HCT116 (cell line): Measurements from ENCODE around the gene YARS2. TPM values are rescaled to one million over a fixed set of nuclear protein-coding genes. Genes with fewer than 3 reads are reported as not detected.

Source experiments
- ATAC-seq: fragments of 200-7000 bp; cut with Tn5 transposase; 2 replicates; pipeline ENCODE4 v1.9.1; 2020; ENCODE audit warnings: mild to moderate bottlenecking, moderate library complexity
- BruUV-seq: library from RNA; stranded (reverse); fragments of 400-500 nt; replicated peaks from 2 replicates; lab custom pipeline; 2021; lab: Mats Ljungman, UMichigan
- CTCF ChIA-PET: fragments of 300-600 bp; sonication (Branson Sonifier 250); formaldehyde crosslinking; loops from one replicate; lab custom pipeline; 2021; ENCODE audit warnings: antibody characterized with exemption; lab: Charles Lee
- POLR2A ChIA-PET: fragments of 300-600, 350-600 bp; sonication (Branson Sonifier 250); formaldehyde crosslinking; loops from one replicate; lab custom pipeline; 2021; ENCODE audit warnings: antibody characterized with exemption; lab: Charles Lee
- RAD21 ChIA-PET, 2 experiments: fragments of 300-600 bp; sonication (Branson Sonifier 250); formaldehyde crosslinking; loops; one replicate each; lab custom pipeline; 2023; ENCODE audit warnings: low total read pairs in 2 of 2; ENCODE audit not compliant: uncharacterized antibody in 2 of 2, unreplicated experiment in 2 of 2, low non-redundant PET in 1 of 2; lab: Charles Lee
- DNase-seq: peaks from one replicate; pipeline ENCODE4 v3.0.0-alpha.2; 2010; ENCODE audit warnings: low read depth, low spot score
- H2AFZ ChIP-seq: fragments of 200-600 bp; shearing (Covaris generic), sonication (generic); 2 replicates; pipeline ENCODE4 v1.6.1; 2017; ENCODE audit warnings: low read depth, mixed run types, mixed read lengths, antibody characterized with exemption, low read length; ENCODE audit not compliant: poor library complexity, severe bottlenecking
- H3K27ac ChIP-seq: 2 replicates; pipeline ENCODE4 v1.5.1; 2012; ENCODE audit warnings: low read depth, low read length
- H3K27me3 ChIP-seq: fragments of 200-600 bp; sonication (generic); 2 replicates; pipeline ENCODE4 v1.6.1; 2016; ENCODE audit warnings: mixed run types, low read length, mixed read lengths; ENCODE audit not compliant: insufficient read depth
- H3K36me3 ChIP-seq, 2 experiments: fragments of 200-500 bp in 1 of 2; fragments of 200-600 bp in 1 of 2; sonication (Bioruptor generic) in 1 of 2; sonication (generic) in 1 of 2; 2 replicates each; pipeline versions ENCODE4 v1.5.1 to v1.6.1; 2014 to 2016; ENCODE audit warnings: low read length in 2 of 2, inconsistent platforms in 1 of 2, mixed read lengths in 1 of 2, mixed run types in 1 of 2; ENCODE audit not compliant: insufficient read depth in 2 of 2, control insufficient read depth in 1 of 2
- H3K4me1 ChIP-seq, 2 experiments: fragments of 200-600 bp in 1 of 2; sonication (generic) in 1 of 2; 2 replicates each; pipeline versions ENCODE4 v1.5.1 to v1.6.1; 2012 to 2017; ENCODE audit warnings: low read length in 2 of 2, inconsistent platforms in 1 of 2, mild to moderate bottlenecking in 1 of 2, mixed read lengths in 1 of 2, mixed run types in 1 of 2, moderate library complexity in 1 of 2; ENCODE audit not compliant: insufficient read depth in 2 of 2, control insufficient read depth in 1 of 2
- H3K4me2 ChIP-seq: fragments of 200-600 bp; sonication (generic); 2 replicates; pipeline ENCODE4 v1.6.1; 2017; ENCODE audit warnings: mixed run types, low read length, mixed read lengths
- H3K4me3 ChIP-seq, 2 experiments: fragments of 200-600 bp in 1 of 2; sonication (generic) in 1 of 2; replicated peaks in 1 of 2; 2 replicates each; pipeline ENCODE4 v1.5.1; 2011 to 2016; ENCODE audit warnings: low read length in 2 of 2, control low read depth in 1 of 2, low read depth in 1 of 2, mild to moderate bottlenecking in 1 of 2, mixed read lengths in 1 of 2, mixed run types in 1 of 2
- H3K79me2 ChIP-seq: fragments of 200-600 bp; sonication (generic); 2 replicates; pipeline ENCODE4 v1.6.1; 2017; ENCODE audit warnings: mild to moderate bottlenecking, mixed run types, low read length, moderate library complexity, mixed read lengths; ENCODE audit not compliant: insufficient read depth
- H3K9ac ChIP-seq: fragments of 200-600 bp; sonication (generic); 2 replicates; pipeline ENCODE4 v1.6.1; 2016; ENCODE audit warnings: low read length, mixed read lengths
- H3K9me2 ChIP-seq: fragments of 200-600 bp; sonication (generic), shearing (Covaris generic); 2 replicates; pipeline ENCODE4 v1.6.1; 2017; ENCODE audit warnings: mixed run types, mild to moderate bottlenecking, moderate library complexity; ENCODE audit not compliant: insufficient read depth
- H3K9me3 ChIP-seq, 2 experiments: fragments of 200-500 bp in 1 of 2; fragments of 200-600 bp in 1 of 2; sonication (Bioruptor generic) in 1 of 2; sonication (generic) in 1 of 2; 2 replicates each; pipeline ENCODE4 v1.6.1; 2014 to 2017; ENCODE audit warnings: low read length in 2 of 2, mixed read lengths in 2 of 2, inconsistent platforms in 1 of 2, low read depth in 1 of 2, mild to moderate bottlenecking in 1 of 2, mixed run types in 1 of 2, moderate library complexity in 1 of 2; ENCODE audit not compliant: control insufficient read depth in 1 of 2, insufficient read depth in 1 of 2
- H4K20me1 ChIP-seq: fragments of 200-600 bp; sonication (generic), shearing (Covaris generic); 2 replicates; pipeline ENCODE4 v1.6.1; 2017; ENCODE audit warnings: mixed run types, mild to moderate bottlenecking, moderate library complexity; ENCODE audit not compliant: insufficient read depth
- CBX3 ChIP-seq: IDR thresholded peaks from 2 replicates; pipeline ENCODE4 v1.6.1; 2012; ENCODE audit warnings: low read depth
- CEBPB ChIP-seq: IDR thresholded peaks from 2 replicates; pipeline ENCODE4 v1.6.1; 2012; ENCODE audit warnings: low read depth
- EZH2 ChIP-seq: fragments of 200-600 bp; sonication (generic); IDR thresholded peaks from 2 replicates; pipeline ENCODE4 v1.6.1; 2017; ENCODE audit warnings: antibody characterized with exemption, mixed run types
- JUND ChIP-seq: IDR thresholded peaks from 2 replicates; pipeline ENCODE4 v1.6.1; 2012
- POLR2A ChIP-seq: IDR thresholded peaks from 2 replicates; pipeline ENCODE4 v1.7.0; 2011; ENCODE audit warnings: borderline replicate concordance; ENCODE audit not compliant: insufficient read depth, insufficient read length; ENCODE audit errors: extremely low read depth
- RAD21 ChIP-seq: IDR thresholded peaks from 2 replicates; pipeline ENCODE4 v1.6.1; 2012; ENCODE audit warnings: low read depth, mild to moderate bottlenecking
- YY1 ChIP-seq: IDR thresholded peaks from 2 replicates; pipeline ENCODE4 v1.6.1; 2011; ENCODE audit warnings: low read length, low read depth, moderate library complexity, mild to moderate bottlenecking; ENCODE audit not compliant: insufficient replicate concordance; ENCODE audit errors: extremely low read depth
- ZFX ChIP-seq: fragments of 450-650 bp; IDR thresholded peaks from 2 replicates; pipeline ENCODE4 v1.6.1; 2017
- intact Hi-C: fragments of 100-400 bp; cut with micrococcal nuclease; formaldehyde crosslinking; loops from 2 replicates; pipeline ENCODE4 v1.10.0; 2022
- total RNA-seq: library from RNA; stranded (reverse); gene quantifications from one replicate; pipeline ENCODE4 v1.2.1, GENCODE V29; 2021; ENCODE audit not compliant: unreplicated experiment
- TF ChIP-seq, protein P1 (sequence below): IDR thresholded peaks from 2 replicates; pipeline ENCODE4 v1.6.1; 2012
- TF ChIP-seq, protein P2 (sequence below): IDR thresholded peaks from 2 replicates; pipeline ENCODE4 v1.6.1; 2012; ENCODE audit warnings: low read depth
- TF ChIP-seq, protein P3 (sequence below): IDR thresholded peaks from 2 replicates; pipeline ENCODE4 v1.6.1; 2011; ENCODE audit warnings: mild to moderate bottlenecking, low read length, moderate library complexity; ENCODE audit not compliant: insufficient replicate concordance; ENCODE audit errors: extremely low read depth
- TF ChIP-seq, protein P4 (sequence below): IDR thresholded peaks from 2 replicates; pipeline ENCODE4 v1.6.1; 2012

YARS2 gene
- total RNA-seq, 1 experiment from 2014 or later = 26.7 TPM

DNA sequence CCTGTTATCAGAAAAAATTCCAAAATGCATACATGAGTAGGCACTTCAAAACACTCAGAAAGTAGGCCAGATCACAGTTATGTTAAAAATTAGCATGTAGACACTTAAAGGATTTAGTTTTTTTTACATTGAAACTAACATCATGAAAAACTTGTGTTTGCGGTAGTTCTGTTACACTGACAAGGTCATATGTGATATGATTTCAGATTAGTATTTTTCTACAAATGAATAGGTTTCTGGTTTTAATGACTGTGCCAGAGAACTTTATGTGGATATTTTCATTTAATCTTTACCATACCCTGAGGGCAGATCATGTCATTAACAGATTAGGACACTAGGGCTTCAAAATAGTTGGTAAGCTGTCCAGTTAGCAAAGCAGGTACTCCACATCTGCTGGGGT is 20.7 kb downstream of the YARS2 start:
- RAD21 ChIA-PET = no interaction called here
- Histone ChIP-seq H2AFZ (no peak overlapping the region), H3K9me3 (no peaks in the 10 kb centered on the region), H3K36me3 (peaks cover 33 to 46% of the 10 kb centered on the region in 2 experiments; a peak in 3 of 4 replicates), H3K27ac (no peak overlapping the region), H3K4me2 (no peak overlapping the region), H3K27me3 (no peaks in the 10 kb centered on the region), H3K4me1 (no peaks in the 10 kb centered on the region), H3K9me2 (no peaks in the 10 kb centered on the region), H4K20me1 (no peaks in the 10 kb centered on the region), H3K4me3 (no peak overlapping the region), H3K9ac (no peak overlapping the region), H3K79me2 (peaks cover 14% of the 10 kb centered on the region)
- POLR2A ChIA-PET = no interaction called here
- intact Hi-C loops = loop anchor here (10.0 kb wide), 1 partner anchor 280 kb away; no protein-coding TSS in a partner anchor
- BruUV-seq = no TSS peak
- CTCF ChIA-PET = interaction anchor here (0.5 kb wide), 1 partner anchor 11 kb away, joined by 3 read pairs; no protein-coding TSS in a partner anchor
- TF ChIP-seq, protein P1, sequence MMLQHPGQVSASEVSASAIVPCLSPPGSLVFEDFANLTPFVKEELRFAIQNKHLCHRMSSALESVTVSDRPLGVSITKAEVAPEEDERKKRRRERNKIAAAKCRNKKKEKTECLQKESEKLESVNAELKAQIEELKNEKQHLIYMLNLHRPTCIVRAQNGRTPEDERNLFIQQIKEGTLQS = no peak
- TF ChIP-seq ZFX (no peak), POLR2A (no peak)
- ATAC-seq (no peak), DNase-seq (no peak)

DNA sequence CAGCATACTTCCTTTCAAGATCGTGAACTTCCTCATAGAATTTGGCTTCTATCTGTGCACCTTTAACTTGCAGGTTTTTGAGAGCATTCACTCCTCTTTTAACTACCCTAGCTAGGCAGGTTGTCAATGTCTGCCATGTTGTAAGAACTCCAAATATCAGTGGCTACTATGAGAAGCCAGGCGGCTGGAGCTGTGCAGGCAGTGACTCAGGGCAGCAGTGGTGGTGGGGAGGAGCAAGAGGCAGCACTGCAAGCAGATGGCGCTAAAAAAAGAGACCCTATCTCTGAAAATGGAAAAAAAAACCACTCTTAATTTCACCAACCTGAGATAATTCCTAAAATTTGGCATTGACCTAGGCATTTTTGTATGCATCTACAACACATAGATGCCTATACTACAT is 28.5 kb downstream of the YARS2 start:
- Histone ChIP-seq H3K9ac (no peak overlapping the region), H3K79me2 (no peaks in the 10 kb centered on the region), H3K36me3 (peaks cover 12 to 18% of the 10 kb centered on the region in 2 experiments; a peak in 3 of 4 replicates), H3K27me3 (no peaks in the 10 kb centered on the region), H3K4me3 (no peak overlapping the region)
- intact Hi-C loops = no loop called here
- no peak for TF ChIP-seq CEBPB
- TF ChIP-seq, protein P2, sequence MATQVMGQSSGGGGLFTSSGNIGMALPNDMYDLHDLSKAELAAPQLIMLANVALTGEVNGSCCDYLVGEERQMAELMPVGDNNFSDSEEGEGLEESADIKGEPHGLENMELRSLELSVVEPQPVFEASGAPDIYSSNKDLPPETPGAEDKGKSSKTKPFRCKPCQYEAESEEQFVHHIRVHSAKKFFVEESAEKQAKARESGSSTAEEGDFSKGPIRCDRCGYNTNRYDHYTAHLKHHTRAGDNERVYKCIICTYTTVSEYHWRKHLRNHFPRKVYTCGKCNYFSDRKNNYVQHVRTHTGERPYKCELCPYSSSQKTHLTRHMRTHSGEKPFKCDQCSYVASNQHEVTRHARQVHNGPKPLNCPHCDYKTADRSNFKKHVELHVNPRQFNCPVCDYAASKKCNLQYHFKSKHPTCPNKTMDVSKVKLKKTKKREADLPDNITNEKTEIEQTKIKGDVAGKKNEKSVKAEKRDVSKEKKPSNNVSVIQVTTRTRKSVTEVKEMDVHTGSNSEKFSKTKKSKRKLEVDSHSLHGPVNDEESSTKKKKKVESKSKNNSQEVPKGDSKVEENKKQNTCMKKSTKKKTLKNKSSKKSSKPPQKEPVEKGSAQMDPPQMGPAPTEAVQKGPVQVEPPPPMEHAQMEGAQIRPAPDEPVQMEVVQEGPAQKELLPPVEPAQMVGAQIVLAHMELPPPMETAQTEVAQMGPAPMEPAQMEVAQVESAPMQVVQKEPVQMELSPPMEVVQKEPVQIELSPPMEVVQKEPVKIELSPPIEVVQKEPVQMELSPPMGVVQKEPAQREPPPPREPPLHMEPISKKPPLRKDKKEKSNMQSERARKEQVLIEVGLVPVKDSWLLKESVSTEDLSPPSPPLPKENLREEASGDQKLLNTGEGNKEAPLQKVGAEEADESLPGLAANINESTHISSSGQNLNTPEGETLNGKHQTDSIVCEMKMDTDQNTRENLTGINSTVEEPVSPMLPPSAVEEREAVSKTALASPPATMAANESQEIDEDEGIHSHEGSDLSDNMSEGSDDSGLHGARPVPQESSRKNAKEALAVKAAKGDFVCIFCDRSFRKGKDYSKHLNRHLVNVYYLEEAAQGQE = no peak
- no peak for TF ChIP-seq JUND
- TF ChIP-seq EZH2 = no peak
- TF ChIP-seq RAD21 = no peak
- TF ChIP-seq, protein P3, sequence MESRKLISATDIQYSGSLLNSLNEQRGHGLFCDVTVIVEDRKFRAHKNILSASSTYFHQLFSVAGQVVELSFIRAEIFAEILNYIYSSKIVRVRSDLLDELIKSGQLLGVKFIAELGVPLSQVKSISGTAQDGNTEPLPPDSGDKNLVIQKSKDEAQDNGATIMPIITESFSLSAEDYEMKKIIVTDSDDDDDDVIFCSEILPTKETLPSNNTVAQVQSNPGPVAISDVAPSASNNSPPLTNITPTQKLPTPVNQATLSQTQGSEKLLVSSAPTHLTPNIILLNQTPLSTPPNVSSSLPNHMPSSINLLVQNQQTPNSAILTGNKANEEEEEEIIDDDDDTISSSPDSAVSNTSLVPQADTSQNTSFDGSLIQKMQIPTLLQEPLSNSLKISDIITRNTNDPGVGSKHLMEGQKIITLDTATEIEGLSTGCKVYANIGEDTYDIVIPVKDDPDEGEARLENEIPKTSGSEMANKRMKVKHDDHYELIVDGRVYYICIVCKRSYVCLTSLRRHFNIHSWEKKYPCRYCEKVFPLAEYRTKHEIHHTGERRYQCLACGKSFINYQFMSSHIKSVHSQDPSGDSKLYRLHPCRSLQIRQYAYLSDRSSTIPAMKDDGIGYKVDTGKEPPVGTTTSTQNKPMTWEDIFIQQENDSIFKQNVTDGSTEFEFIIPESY = no peak
- TF ChIP-seq CBX3 = no peak
- TF ChIP-seq POLR2A = no peak
- TF ChIP-seq YY1 = no peak
- TF ChIP-seq, protein P4, sequence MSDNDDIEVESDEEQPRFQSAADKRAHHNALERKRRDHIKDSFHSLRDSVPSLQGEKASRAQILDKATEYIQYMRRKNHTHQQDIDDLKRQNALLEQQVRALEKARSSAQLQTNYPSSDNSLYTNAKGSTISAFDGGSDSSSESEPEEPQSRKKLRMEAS = no peak
- TF ChIP-seq, all 23 proteins: peak for 0
- POLR2A ChIA-PET = no interaction called here
- no peak overlapping the region for H3K27ac ChIP-seq
- ATAC-seq (no peak), DNase-seq (no peak)
- no peaks in the 10 kb centered on the region for H3K4me1 ChIP-seq
- no TSS peak for BruUV-seq
- CTCF ChIA-PET = no interaction called here
- H3K9me2 ChIP-seq = no peaks in the 10 kb centered on the region
- no peaks in the 10 kb centered on the region for H4K20me1 ChIP-seq
- RAD21 ChIA-PET = no interaction called here
- no peaks in the 10 kb centered on the region for H3K9me3 ChIP-seq
- no peak overlapping the region for H3K4me2 ChIP-seq
- no peak overlapping the region for H2AFZ ChIP-seq
